K562 (cell line): Measurements from ENCODE around the gene RNF121. TPM values are rescaled to one million over a fixed set of nuclear protein-coding genes. Genes with fewer than 3 reads are reported as not detected.

ENCODE experiments used
- ATAC-seq: fragments of 200-7000 bp; cut with Tn5 transposase; 3 replicates; pipeline ENCODE4 v1.9.1; 2020; ENCODE audit warnings: moderate library complexity
- BruUV-seq: library from RNA; stranded (reverse); fragments of 400-500 nt; replicated peaks from 2 replicates; lab custom pipeline; 2021; lab: Mats Ljungman, UMichigan
- CTCF ChIA-PET: fragments of 300-600 bp; formaldehyde crosslinking; extraction: SDS; loops from one replicate; lab custom pipeline; 2021; ENCODE audit warnings: low intra/inter-chr PET ratio; lab: Yijun Ruan, JAX
- POLR2A ChIA-PET: fragments of 300-600, 350-650 bp; sonication (Branson Sonifier 250); formaldehyde crosslinking; extraction: SDS; loops from one replicate; lab custom pipeline; 2021; ENCODE audit warnings: antibody characterized with exemption, inconsistent platforms; lab: Yijun Ruan, JAX
- DNase-seq, 4 experiments: peaks; one replicate each; pipeline versions ENCODE4 v3.0.0 to v3.0.0-alpha.2; 2011 to 2018; ENCODE audit warnings: low spot score in 3 of 4, mixed read lengths in 3 of 4; ENCODE audit errors: extremely low read depth in 1 of 4
- FAIRE-seq: peaks from 2 replicates; lab custom pipeline; 2011; peaks lifted over from hg19 to GRCh38; lab: Jason Lieb, UNC
- H2AFZ ChIP-seq: 2 replicates; pipeline ENCODE4 v1.6.0; 2011; ENCODE audit warnings: low read depth, low read length, control low read depth, inconsistent platforms
- H3K27ac ChIP-seq: fragments of 200-600 bp; 3 replicates; pipeline ENCODE4 v1.8.0; 2011; ENCODE audit warnings: low read depth, mild to moderate bottlenecking, control low read depth, inconsistent platforms, low read length, moderate library complexity, mixed read lengths; ENCODE audit errors: extremely low read depth
- H3K27me3 ChIP-seq, 2 experiments: fragments of 300-600 bp in 1 of 2; 2 replicates in 1 of 2; 3 replicates in 1 of 2; pipeline versions ENCODE4 v1.6.0 to v1.8.0; 2011; ENCODE audit warnings: inconsistent platforms in 2 of 2, low read length in 2 of 2, mild to moderate bottlenecking in 1 of 2, mixed read lengths in 1 of 2, moderate library complexity in 1 of 2; ENCODE audit not compliant: control insufficient read depth in 2 of 2, insufficient read depth in 2 of 2
- H3K36me3 ChIP-seq: fragments of 300-600 bp; 3 replicates; pipeline ENCODE4 v1.8.0; 2011; ENCODE audit warnings: mild to moderate bottlenecking, low read length, inconsistent platforms; ENCODE audit not compliant: control insufficient read depth, insufficient read depth
- H3K4me1 ChIP-seq, 2 experiments: fragments of 200-600 bp in 1 of 2; replicated peaks in 1 of 2; 2 replicates in 1 of 2; 3 replicates in 1 of 2; pipeline versions ENCODE4 v1.5.1 to v1.8.0; 2011; ENCODE audit warnings: inconsistent platforms in 2 of 2, low read length in 2 of 2, mild to moderate bottlenecking in 1 of 2, mixed read lengths in 1 of 2, moderate library complexity in 1 of 2; ENCODE audit not compliant: control insufficient read depth in 2 of 2, insufficient read depth in 2 of 2
- H3K4me2 ChIP-seq: 2 replicates; pipeline ENCODE4 v1.6.1; 2011; ENCODE audit warnings: low read length, control low read depth, inconsistent platforms, mixed read lengths; ENCODE audit not compliant: insufficient read depth
- H3K4me3 ChIP-seq: fragments of 200-600 bp; sonication (generic), shearing (Covaris generic); 2 replicates; pipeline ENCODE4 v1.5.1; 2016; ENCODE audit warnings: control low read depth, inconsistent platforms
- H3K79me2 ChIP-seq: fragments of 200-600 bp; 3 replicates; pipeline ENCODE4 v1.8.0; 2011; ENCODE audit warnings: low read length, inconsistent platforms; ENCODE audit not compliant: control insufficient read depth, insufficient read depth
- H3K9ac ChIP-seq, 2 experiments: 2 replicates each; pipeline versions ENCODE4 v1.6.0 to v1.6.1; 2011; ENCODE audit warnings: low read depth in 2 of 2, low read length in 2 of 2, control low read depth in 1 of 2, inconsistent platforms in 1 of 2, mild to moderate bottlenecking in 1 of 2, mixed read lengths in 1 of 2; ENCODE audit not compliant: insufficient read depth in 1 of 2
- H3K9me1 ChIP-seq: one replicate; pipeline ENCODE4 v1.6.0; 2011; ENCODE audit warnings: inconsistent platforms, mild to moderate bottlenecking, low read length, moderate library complexity; ENCODE audit not compliant: control insufficient read depth, insufficient read depth
- H3K9me3 ChIP-seq: replicated peaks from 2 replicates; pipeline ENCODE4 v1.5.1; 2011; ENCODE audit warnings: low read depth, low read length, inconsistent platforms; ENCODE audit not compliant: control insufficient read depth, insufficient read depth
- H4K20me1 ChIP-seq: replicated peaks from 2 replicates; pipeline ENCODE4 v1.6.1; 2011; ENCODE audit warnings: low read length, inconsistent platforms, mixed read lengths; ENCODE audit not compliant: control insufficient read depth, insufficient read depth
- C11orf30 ChIP-seq: fragments of 450-650 bp; IDR thresholded peaks from 2 replicates; pipeline ENCODE4 v1.6.1; 2016; ENCODE audit warnings: low read depth, mild to moderate bottlenecking
- KLF13 ChIP-seq: fragments of 450-650 bp; IDR thresholded peaks from 2 replicates; pipeline ENCODE4 v1.6.1; 2016; ENCODE audit warnings: missing genetic modification characterization, low read depth, mild to moderate bottlenecking, missing compliant biosample characterization, moderate library complexity, borderline replicate concordance
- MAFG ChIP-seq: fragments of 450-650 bp; conservative IDR thresholded peaks from 2 replicates; pipeline ENCODE4 v1.6.1; 2016; ENCODE audit warnings: missing genetic modification characterization, missing compliant biosample characterization
- RBFOX2 ChIP-seq: fragments of 200-400 bp; formaldehyde crosslinking; IDR thresholded peaks from 2 replicates; pipeline ENCODE4 v1.6.1; 2017; ENCODE audit warnings: low read depth, mild to moderate bottlenecking, low read length, moderate library complexity
- SRF ChIP-seq, 2 experiments: fragments of 250-450, 450-650 bp in 1 of 2; sonication (Bioruptor Pico) in 1 of 2; sonication (generic) in 1 of 2; formaldehyde crosslinking; IDR thresholded peaks; 2 replicates each; pipeline versions ENCODE4 v1.5.0 to v1.5.1; 2020 to 2022; ENCODE audit warnings: mild to moderate bottlenecking in 1 of 2, missing genetic modification reagents in 1 of 2
- YY1 ChIP-seq, 3 experiments: IDR thresholded peaks; 2 replicates each; pipeline ENCODE4 v1.6.1; 2011; ENCODE audit warnings: low read length in 2 of 3, mild to moderate bottlenecking in 2 of 3, moderate library complexity in 2 of 3, borderline replicate concordance in 1 of 3, control low read depth in 1 of 3, low read depth in 1 of 3; ENCODE audit not compliant: insufficient read depth in 3 of 3, insufficient replicate concordance in 2 of 3, control insufficient read depth in 1 of 3, insufficient read length in 1 of 3; ENCODE audit errors: extremely low read depth in 1 of 3
- ZNF316 ChIP-seq: fragments of 450-650 bp; IDR thresholded peaks from 2 replicates; pipeline ENCODE4 v1.6.1; 2016
- ZNF583 ChIP-seq: fragments of 250-450 bp; sonication (Bioruptor Pico); IDR thresholded peaks from 2 replicates; pipeline ENCODE4 v1.4.0; 2020
- ZNF780A ChIP-seq: fragments of 250-450 bp; sonication (Bioruptor Pico); IDR thresholded peaks from 2 replicates; pipeline ENCODE4 v1.5.0; 2021; ENCODE audit warnings: mild to moderate bottlenecking
- ZNF785 ChIP-seq: fragments of 250-450 bp; sonication (Bioruptor Pico); IDR thresholded peaks from 2 replicates; pipeline ENCODE4 v1.4.0; 2020; ENCODE audit warnings: mild to moderate bottlenecking
- WGBS: fragments of 100-300 bp; shearing (Covaris generic); methylation state at CpG from one replicate; pipeline ENCODE4 v1.1.6; 2016; ENCODE audit warnings: low coverage, mixed read lengths; ENCODE audit not compliant: insufficient coverage; ENCODE audit errors: missing lambda C conversion rate; 5-methylcytosine and 5-hydroxymethylcytosine counted together
- in situ Hi-C: fragments of 300-500 bp; cut with MboI; formaldehyde crosslinking; loops from 4 replicates; pipeline ENCODE4 v1.15.0; 2018; ENCODE audit warnings: inconsistent platforms, mixed read lengths
- intact Hi-C: fragments of 100-400 bp; cut with micrococcal nuclease; formaldehyde crosslinking; loops from 2 replicates; pipeline ENCODE4 v1.14.2; 2022
- polyA plus RNA-seq, 8 experiments: library from polyadenylated mRNA; depleted of rRNA in 4 of 8; stranded (reverse) in 5 of 8; unstranded in 3 of 8; fragments of >200 nt; fragmentation: Nextera tagmentation in 2 of 8; fragmentation: Illumina TruSeq in 1 of 8; extraction: Ambion mirVana in 2 of 8; extraction: Trizol in 1 of 8; gene quantifications; 2 replicates each; pipeline versions ENCODE4 v1.2.1 to v1.2.3, GENCODE V29; 2011 to 2014; ENCODE audit warnings: inconsistent platforms in 1 of 8, missing spikeins in 1 of 8
- total RNA-seq, 7 experiments: library from RNA; depleted of rRNA in 6 of 7; stranded (reverse); fragments of >200 nt in 6 of 7; fragmentation: Illumina TruSeq in 2 of 7; extraction: Trizol in 2 of 7; gene quantifications; 2 replicates each; pipeline versions ENCODE4 v1.2.1 to v1.2.3, GENCODE V29; 2011 to 2021; ENCODE audit warnings: low replicate concordance in 1 of 7
- TF ChIP-seq, protein P1 (sequence below): fragments of 250-450 bp; sonication (Bioruptor Pico); IDR thresholded peaks from 2 replicates; pipeline ENCODE4 v1.8.0; 2022; ENCODE audit warnings: inconsistent platforms
- TF ChIP-seq, protein P2 (sequence below): sonication (generic); formaldehyde crosslinking; IDR thresholded peaks from 2 replicates; pipeline ENCODE4 v1.9.0; 2022; ENCODE audit warnings: mild to moderate bottlenecking, missing genetic modification reagents
- TF ChIP-seq, protein P3 (sequence below): conservative IDR thresholded peaks from 2 replicates; pipeline ENCODE4 v1.6.1; 2011; ENCODE audit warnings: low read depth, mild to moderate bottlenecking, low read length; ENCODE audit not compliant: control insufficient read depth

RNF121 gene
- total and polyA plus RNA-seq, 9 of the 15 experiments (the other 6 are each of a cell fraction or from before 2014, with no cell fraction given) = 8.0 to 63.4 (median 20.5) TPM

DNA sequence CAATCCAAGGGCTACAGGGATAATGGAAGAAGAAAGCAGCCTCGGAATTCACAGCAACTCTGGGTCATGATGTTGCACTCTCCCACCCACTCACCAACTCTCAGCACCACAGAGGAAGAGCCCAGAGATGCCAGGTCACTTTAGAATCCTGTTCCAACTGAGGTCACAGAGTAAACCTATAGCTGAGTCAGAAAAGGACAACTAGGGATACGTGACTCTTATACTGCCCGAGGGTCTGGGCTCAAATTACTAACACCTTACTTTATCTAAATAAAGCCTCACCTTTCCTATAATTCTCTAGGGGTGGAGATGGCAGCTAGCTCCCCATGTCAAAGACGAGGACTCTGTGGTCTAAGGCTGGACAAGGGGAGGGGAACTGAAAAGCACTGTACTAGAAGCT is 94.5 kb downstream of the RNF121 start (continued):
- no peak for TF ChIP-seq KLF13

DNA sequence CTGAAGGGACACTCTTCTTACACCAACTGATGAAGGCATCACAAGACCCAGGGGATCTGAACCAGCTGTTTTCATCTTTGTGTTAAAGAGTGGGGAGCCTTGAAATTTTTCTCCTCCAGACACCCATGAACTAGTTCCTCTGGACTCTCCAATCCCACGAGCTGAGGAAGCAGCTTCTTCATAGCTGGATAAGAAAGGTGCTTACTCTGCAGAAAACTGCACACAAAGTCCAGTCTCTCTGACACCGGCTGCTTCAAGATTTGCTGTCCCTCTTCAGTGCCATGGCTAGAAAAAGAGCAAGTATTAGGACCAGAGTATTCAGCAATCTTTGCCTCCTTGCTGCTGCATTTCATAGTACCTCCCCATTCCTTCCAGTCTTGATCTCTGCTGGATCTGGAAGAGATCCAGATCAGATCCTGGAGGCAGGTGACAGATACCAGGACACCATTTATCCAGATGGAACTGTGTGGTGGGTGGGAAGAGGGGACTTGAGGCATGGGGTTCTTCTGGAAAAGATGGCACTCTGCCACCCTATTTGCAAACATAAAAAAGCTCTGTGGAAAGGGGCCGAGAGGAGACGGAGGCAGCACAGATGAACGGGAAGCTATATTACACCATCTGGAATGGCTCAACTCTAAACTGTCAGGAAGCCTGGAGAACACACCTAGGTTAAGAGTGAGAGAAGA is 95.4 kb downstream of the RNF121 start:
- FAIRE-seq = no peak
- intact Hi-C loops = loop anchor here (2.0 kb wide), 1 partner anchor 121 kb away; no protein-coding TSS in a partner anchor

More for the DNA sequence above, 95.4 kb downstream of the RNF121 start:
- TF ChIP-seq, protein P1, sequence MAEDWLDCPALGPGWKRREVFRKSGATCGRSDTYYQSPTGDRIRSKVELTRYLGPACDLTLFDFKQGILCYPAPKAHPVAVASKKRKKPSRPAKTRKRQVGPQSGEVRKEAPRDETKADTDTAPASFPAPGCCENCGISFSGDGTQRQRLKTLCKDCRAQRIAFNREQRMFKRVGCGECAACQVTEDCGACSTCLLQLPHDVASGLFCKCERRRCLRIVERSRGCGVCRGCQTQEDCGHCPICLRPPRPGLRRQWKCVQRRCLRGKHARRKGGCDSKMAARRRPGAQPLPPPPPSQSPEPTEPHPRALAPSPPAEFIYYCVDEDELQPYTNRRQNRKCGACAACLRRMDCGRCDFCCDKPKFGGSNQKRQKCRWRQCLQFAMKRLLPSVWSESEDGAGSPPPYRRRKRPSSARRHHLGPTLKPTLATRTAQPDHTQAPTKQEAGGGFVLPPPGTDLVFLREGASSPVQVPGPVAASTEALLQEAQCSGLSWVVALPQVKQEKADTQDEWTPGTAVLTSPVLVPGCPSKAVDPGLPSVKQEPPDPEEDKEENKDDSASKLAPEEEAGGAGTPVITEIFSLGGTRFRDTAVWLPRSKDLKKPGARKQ (CRISPR knock-in tag) = no peak
- no peak for TF ChIP-seq ZNF785 (CRISPR knock-in tag)
- TF ChIP-seq MAFG = 0 out of 2 replicates have a peak, but pooled peaks have one; percentile 32
- TF ChIP-seq SRF (CRISPR knock-in tag; IDR thresholded peaks at IDR 0.05) = no peak
- TF ChIP-seq, protein P2, sequence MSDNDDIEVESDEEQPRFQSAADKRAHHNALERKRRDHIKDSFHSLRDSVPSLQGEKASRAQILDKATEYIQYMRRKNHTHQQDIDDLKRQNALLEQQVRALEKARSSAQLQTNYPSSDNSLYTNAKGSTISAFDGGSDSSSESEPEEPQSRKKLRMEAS (CRISPR knock-in tag) = no peak
- no peak for TF ChIP-seq RBFOX2
- peak; percentile 67 for TF ChIP-seq ZNF316
- TF ChIP-seq ZNF780A (CRISPR knock-in tag) = no peak
- TF ChIP-seq C11orf30 = peak; percentile 51; the same call in 1 of the 2 replicates
- TF ChIP-seq YY1 (IDR thresholded peaks at IDR 0.05; ENCODE audit: borderline replicate concordance in 1 of 3, control insufficient read depth in 1 of 3, extremely low read depth in 1 of 3, insufficient read depth in 3 of 3, insufficient read length in 1 of 3, insufficient replicate concordance in 2 of 3, low read depth in 1 of 3, low read length in 2 of 3) = no peak
- TF ChIP-seq ZNF583 = no peak
- TF ChIP-seq, protein P3, sequence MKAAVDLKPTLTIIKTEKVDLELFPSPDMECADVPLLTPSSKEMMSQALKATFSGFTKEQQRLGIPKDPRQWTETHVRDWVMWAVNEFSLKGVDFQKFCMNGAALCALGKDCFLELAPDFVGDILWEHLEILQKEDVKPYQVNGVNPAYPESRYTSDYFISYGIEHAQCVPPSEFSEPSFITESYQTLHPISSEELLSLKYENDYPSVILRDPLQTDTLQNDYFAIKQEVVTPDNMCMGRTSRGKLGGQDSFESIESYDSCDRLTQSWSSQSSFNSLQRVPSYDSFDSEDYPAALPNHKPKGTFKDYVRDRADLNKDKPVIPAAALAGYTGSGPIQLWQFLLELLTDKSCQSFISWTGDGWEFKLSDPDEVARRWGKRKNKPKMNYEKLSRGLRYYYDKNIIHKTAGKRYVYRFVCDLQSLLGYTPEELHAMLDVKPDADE = no peak
- TF ChIP-seq, all 486 proteins: peak for 3
- H2AFZ ChIP-seq = no peak overlapping the region
- no peaks in the 10 kb centered on the region for H3K79me2 ChIP-seq
- no peak overlapping the region; the same call in 2 of the 3 replicates for H3K27ac ChIP-seq
- no peaks in the 10 kb centered on the region for H3K27me3 ChIP-seq
- no peaks in the 10 kb centered on the region for H3K4me1 ChIP-seq
- ATAC-seq (no peak), DNase-seq (no peak)
- BruUV-seq = no TSS peak
- peaks cover 87% of the 10 kb centered on the region for H3K36me3 ChIP-seq
- POLR2A ChIA-PET = interaction anchor here (0.6 kb wide), 2 partner anchors 12 to 198 kb away, joined by 3 to 4 read pairs; no protein-coding TSS in a partner anchor
- peaks cover 6% of the 10 kb centered on the region; the same call in 1 of the 2 replicates for H4K20me1 ChIP-seq
- no peak overlapping the region for H3K4me2 ChIP-seq
- no peak overlapping the region for H3K4me3 ChIP-seq
- CTCF ChIA-PET = interaction anchor here (0.5 to 3.5 kb wide), 10 partner anchors 67 to 423 kb away, joined by 3 to 54 read pairs (median 6); partner anchors contain the start of gene CLPB
- no peak overlapping the region for H3K9ac ChIP-seq
- WGBS = 58% methylated on average over 5 of the region's 5 CpGs
- no peaks in the 10 kb centered on the region for H3K9me3 ChIP-seq
- no peaks in the 10 kb centered on the region for H3K9me1 ChIP-seq
- in situ Hi-C loops = loop anchor here (5.0 to 10.0 kb wide), 2 partner anchors 128 to 161 kb away; no protein-coding TSS in a partner anchor
